Measurements from ENCODE around the gene SEMA5A. TPM values are rescaled to one million over a fixed set of nuclear protein-coding genes. Genes with fewer than 3 reads are reported as not detected.

SEMA5A gene
- total and polyA plus RNA-seq, 2 of the 8 experiments (the other 6 are each of a cell fraction or from before 2014, with no cell fraction given), result 5.3 to 8.9 TPM

- TF ChIP-seq CHD7 (IDR thresholded peaks at IDR 0.05; ENCODE audit: insufficient replicate concordance, low read length) (no peak), POLR2A (IDR thresholded peaks at IDR 0.05; ENCODE audit: control extremely low read depth in 1 of 2, low read depth in 2 of 2, low read length in 2 of 2) (no peak), SIX5 (IDR thresholded peaks at IDR 0.05; ENCODE audit: low read depth, low read length) (no peak), JUN (IDR thresholded peaks at IDR 0.05; ENCODE audit: low read depth, low read length) (no peak), BRCA1 (IDR thresholded peaks at IDR 0.05; ENCODE audit: low read depth, low read length) (no peak), TAF7 (optimal IDR thresholded peaks at IDR 0.05; ENCODE audit: borderline replicate concordance, low read depth, low read length) (no peak), POLR2AphosphoS5 (IDR thresholded peaks at IDR 0.05; ENCODE audit: low read depth, low read length) (no peak), RBBP5 (IDR thresholded peaks at IDR 0.05; ENCODE audit: borderline replicate concordance, low read depth, low read length) (no peak), RXRA (IDR thresholded peaks at IDR 0.05; ENCODE audit: insufficient read depth, low read depth, low read length) (no peak), SIRT6 (IDR thresholded peaks at IDR 0.05; ENCODE audit: low read length) (no peak), YY1 (IDR thresholded peaks at IDR 0.05; ENCODE audit: low read depth, low read length) (no peak), CBX8 (IDR thresholded peaks at IDR 0.05; ENCODE audit: borderline replicate concordance, low read depth, low read length) (no peak)
Observed at GRCh38 chr5:9066349-9066748, 479.5 kb downstream of the SEMA5A start (continued).

All from H1 (cell line).